HS-5 (cell line): ENCODE results near the gene HOXD11.

Experiments used
- DNase-seq: peaks from one replicate; pipeline ENCODE4 v3.0.0-alpha.2; 2012; ENCODE audit warnings: low read depth

Gene HOXD11

DNA sequence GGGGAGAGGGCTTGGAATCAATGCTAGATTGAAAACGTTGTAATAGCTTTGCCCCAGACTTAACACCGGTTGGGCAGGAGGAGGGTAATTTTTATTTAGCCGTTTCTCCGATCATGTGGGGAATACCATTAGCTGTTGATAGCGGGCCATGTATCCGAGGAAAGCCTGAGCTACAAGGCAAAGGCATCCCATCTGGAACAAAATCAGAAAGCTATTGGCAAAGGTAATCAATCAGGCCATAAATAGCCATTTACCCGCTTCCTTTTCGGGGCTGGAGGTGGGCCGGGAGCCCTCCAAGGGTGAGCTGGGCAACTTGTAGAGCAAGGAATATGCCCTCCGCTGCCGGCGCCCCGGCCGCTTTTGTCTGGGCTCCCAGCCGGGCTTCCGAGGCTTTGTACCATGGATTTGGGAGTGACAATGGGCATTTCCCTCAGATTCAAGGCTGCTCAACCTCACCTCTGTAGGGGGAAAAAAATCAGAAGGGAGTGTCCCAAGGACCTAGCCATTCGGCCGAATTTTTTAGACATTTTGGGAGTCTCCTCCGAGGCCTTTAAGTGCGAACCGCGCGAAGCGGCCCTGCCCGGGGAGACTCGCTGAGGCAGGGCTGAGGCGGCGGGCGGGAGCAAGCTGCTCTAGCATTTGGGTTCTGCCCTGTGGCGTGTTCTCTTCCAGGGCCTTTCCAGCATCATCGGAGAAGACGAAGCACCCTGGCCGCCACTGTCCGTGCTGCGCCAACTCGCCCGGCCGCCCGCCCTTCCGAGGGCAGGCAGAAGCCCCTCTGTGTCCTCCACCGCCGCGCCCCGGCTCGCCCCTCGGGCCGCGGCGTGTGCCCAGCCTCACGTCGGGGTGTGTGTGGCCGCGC is 14.3 kb downstream of the HOXD11 start:
- DNase-seq = no peak

DNA sequence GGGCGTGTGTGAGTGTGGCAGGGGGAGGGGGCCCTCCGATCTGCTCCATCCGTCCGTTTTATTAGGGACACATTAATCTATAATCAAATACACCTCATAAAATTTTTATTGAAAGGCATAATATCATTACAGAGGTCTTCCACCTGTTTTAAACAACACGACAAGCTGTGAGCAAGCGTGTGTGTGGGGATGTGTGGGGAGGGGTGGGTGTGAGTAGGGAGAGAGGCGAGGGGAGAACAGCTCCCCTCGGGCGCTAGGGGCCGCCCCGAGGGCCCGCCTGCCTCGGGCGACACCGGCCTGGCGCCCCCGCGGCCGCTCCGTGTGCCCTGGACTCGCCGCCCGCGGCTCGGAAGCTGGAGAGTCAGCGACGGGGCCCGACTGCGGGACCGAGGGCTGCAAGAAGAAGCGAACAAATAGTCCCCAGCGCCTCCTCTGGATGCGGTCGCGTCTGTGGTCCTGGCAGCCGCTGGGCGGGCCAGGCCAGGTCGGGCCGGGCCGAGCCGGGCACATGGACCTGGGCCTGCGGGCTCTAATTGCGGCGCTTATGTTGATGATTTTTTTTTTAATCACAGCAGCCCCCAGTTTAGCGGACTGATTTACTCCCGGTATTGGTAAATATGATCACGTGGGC is 15.1 kb downstream of the HOXD11 start:
- no peak for DNase-seq

DNA sequence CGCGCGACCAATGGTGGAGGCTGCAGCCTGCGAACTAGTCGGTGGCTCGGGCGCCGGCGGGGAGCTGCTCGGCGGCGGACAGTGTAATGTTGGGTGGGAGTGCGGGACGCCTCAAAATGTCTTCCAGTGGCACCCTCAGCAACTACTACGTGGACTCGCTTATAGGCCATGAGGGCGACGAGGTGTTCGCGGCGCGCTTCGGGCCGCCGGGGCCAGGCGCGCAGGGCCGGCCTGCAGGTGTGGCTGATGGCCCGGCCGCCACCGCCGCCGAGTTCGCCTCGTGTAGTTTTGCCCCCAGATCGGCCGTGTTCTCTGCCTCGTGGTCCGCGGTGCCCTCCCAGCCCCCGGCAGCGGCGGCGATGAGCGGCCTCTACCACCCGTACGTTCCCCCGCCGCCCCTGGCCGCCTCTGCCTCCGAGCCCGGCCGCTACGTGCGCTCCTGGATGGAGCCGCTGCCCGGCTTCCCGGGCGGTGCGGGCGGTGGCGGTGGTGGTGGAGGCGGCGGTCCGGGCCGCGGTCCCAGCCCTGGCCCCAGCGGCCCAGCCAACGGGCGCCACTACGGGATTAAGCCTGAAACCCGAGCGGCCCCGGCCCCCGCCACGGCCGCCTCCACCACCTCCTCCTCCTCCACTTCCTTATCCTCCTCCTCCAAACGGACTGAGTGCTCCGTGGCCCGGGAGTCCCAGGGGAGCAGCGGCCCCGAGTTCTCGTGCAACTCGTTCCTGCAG is 15.8 kb downstream of the HOXD11 start, which contains the start of gene HOXD9:
Gene HOXD9 (plus strand): TSS at position 37 of the 728 bp plus-strand sequence. CDS start 50 bp downstream, at position 87.
- DNase-seq = no peak

DNA sequence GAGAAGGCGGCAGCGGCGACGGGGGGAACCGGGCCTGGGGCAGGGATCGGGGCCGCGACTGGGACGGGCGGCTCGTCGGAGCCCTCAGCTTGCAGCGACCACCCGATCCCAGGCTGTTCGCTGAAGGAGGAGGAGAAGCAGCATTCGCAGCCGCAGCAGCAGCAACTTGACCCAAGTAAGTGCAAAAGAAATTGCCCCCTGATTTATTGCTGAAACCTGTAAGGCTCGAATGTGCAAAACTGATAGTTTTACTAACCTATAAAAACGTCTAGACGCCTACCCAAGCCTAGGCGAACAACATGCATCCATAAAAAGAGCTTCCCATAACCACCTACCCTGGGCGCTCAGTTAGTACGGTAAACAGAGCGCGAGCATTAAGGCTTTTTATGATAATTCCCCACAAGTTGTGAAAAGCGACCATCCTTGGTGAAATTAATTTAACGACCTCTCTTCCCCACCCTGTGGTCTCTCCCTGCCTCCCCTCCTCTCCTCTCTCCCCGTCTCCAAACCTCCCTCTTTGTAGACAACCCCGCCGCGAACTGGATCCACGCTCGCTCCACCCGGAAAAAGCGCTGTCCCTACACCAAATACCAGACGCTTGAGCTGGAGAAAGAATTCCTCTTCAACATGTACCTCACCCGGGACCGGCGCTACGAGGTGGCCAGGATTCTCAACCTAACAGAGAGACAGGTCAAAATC is 16.5 kb downstream of the HOXD11 start:
- no peak for DNase-seq

DNA sequence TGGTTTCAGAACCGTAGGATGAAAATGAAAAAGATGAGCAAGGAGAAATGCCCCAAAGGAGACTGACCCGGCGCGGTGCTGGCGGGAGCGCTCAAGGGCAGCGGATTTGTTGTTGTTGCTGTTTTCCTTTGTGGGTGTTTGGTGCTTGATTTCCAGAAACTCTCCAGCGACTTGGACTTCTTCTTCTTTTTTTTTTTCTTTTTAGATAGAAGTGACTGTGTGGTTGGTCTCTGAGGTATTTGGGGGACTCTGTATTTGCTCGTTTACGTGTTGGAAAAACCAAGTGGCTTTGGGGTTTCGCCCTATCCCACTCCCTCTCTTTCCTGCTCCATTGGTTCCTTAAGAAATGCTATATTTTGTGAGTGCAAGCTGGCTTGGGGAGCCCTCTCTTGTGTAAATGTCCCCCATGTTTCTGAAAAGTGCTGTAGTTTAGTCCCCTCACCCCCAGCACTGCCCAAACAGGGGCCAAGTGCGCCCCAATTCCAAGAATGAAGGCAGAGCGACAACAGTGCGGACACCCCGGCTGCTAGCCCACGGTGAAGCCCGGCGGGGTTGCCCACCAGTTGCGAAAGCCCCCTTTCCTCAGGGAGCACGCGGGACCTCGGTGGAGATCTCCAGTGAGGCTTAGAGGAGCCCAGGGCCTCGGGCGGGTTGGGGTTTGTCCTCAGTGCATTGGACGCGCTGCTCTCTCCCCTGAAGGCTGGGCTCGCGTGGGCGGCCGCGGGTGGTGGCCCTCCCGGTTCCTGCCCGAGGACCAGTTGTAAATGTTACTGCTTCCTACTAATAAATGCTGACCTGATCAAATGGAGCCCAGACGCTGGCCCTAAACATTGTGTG is 17.2 kb downstream of the HOXD11 start:
- DNase-seq = no peak

DNA sequence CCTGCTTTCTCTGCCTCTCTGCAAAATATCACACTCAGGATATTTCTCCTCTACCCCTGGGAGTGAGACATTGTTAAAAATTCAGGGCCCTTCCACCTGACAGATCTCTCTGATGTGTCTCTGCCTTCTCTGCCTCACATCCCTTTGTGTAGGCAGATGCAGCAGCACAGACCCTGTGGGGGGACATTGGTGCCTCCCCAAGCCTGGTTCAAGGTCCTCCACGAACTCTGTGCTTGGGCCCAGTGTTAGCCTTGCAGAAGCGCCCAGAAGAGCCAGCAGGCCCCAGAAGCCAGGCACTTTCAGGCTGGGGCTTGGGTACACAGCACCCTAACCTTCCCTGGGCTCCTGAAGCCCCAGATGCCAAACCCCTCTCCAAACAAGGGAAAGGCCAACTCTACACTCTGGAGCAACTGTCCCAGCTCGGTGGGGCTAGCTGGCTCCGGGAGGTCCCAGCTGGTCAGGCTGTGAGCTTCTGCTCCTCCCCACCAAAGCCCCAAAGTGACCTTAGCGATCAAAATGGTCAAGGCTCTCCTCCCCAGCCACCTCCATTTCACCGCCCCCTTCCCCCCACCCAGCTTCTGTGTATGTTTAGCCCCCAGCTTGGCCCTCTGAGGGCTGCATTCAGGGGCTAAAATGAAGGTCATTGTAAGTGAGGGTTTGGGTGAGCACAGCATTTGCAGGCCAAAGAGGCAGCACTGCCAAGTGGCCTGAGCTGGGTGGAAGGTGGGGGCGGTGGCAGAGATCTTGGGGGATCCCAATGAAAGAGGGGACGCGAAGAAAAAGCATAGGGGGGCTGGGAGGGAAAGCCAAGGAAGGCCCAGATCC is 18.1 kb downstream of the HOXD11 start:
- no peak for DNase-seq

DNA sequence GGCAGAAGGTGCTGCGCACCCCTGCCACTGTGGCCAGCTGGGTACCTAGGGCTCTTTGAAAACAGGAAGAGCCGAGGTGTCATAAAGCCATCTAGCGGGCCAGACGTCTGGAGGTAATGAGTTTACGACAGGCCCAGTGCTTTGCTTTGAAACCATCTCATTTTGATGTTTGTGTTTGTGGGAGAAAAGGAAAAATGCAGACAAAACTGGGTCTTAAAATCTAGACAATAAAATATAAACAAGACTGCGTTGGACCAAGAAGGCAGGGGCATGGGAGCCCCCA is 18.6 kb downstream of the HOXD11 start:
- DNase-seq = no peak

DNA sequence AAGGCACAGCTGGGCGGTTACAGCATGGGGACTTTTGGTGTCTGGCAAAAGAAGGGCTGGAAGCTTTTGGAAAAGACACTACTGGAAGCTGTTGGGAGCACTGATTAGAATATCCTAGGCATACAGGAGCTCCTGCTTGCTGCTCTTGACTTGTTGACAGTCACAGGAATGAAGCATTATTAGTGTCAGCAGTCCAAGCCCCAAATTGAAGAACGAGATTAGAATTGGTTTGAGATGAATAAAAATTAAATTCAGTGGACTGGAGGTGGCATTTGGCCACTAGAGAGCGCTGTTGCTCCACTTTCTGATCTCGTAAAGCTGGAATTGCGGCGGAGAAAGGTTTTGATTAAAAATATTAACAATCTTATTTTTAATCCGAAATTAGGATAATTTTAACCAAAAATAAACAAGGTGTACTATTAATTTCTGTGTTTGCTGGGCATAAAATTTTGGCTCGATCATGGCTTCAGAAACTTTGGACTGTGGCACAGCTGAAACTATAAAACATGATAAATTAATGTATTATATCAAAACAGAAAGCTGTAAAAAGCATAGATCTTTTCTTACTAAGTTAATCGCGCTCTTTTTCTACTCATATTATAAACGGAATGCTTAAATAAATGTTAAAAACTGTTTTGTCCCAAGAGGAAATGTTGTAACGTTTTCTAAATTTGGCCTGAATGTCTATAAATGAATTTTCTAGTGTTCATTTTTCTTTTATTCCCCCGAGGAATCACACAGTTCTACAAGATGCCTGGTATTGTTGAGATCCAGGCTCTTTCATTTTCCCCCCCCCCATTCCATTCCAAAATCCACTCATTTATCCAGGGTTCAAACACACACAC is 20.1 kb downstream of the HOXD11 start:
- DNase-seq = no peak

DNA sequence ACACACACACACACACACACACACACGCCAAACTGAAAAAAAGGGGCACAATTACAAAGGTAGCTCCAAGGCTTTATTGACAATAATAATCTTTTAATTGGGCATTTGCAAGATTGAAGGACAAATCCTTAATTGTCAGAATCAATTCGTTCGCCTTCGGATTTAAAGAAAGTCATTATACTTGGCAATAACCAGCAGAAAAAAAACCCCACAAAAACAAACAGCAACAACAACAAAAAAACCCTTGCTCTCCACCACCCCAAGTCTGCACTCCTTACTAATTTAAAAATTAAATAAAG is 20.6 kb downstream of the HOXD11 start:
- DNase-seq = no peak

DNA sequence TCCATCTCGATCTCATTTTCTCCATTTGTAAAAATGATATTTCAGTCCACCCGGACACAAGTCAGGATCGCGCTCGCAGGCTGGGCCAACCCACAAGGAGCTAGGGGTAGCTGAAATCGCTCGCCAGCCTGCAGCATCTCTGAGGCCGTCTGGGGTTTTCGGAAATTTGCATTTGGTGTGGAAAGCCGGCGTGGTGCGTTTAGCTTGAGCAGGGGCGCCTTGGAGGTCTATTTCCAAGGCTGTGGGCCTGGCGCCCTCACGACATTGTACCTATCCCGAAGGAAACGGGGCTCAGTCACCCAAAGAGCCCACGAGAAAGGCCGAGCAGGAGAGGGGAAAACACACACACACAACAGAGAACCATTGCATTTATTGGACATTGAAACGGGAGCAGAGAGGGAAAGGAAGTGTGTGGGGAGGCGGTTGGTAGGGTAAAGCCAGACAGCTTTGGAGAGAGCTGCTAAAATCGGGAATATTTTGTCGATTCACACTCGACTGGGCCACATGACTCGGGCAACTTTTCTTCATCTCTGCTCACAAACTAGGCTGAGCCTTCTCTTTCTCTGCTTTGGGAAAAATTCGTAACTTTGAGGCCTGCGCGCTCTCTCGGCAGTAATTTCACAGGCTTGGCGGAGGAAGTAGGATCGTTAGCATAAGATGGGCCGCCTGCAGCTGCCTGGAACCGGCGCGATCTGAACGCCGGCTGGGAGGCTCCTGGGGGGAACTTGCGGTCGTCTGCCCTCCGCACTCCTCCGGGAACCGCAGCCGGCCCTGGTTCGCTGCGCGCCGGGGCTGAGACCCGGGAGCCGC is 21.3 kb downstream of the HOXD11 start:
- no peak for DNase-seq

DNA sequence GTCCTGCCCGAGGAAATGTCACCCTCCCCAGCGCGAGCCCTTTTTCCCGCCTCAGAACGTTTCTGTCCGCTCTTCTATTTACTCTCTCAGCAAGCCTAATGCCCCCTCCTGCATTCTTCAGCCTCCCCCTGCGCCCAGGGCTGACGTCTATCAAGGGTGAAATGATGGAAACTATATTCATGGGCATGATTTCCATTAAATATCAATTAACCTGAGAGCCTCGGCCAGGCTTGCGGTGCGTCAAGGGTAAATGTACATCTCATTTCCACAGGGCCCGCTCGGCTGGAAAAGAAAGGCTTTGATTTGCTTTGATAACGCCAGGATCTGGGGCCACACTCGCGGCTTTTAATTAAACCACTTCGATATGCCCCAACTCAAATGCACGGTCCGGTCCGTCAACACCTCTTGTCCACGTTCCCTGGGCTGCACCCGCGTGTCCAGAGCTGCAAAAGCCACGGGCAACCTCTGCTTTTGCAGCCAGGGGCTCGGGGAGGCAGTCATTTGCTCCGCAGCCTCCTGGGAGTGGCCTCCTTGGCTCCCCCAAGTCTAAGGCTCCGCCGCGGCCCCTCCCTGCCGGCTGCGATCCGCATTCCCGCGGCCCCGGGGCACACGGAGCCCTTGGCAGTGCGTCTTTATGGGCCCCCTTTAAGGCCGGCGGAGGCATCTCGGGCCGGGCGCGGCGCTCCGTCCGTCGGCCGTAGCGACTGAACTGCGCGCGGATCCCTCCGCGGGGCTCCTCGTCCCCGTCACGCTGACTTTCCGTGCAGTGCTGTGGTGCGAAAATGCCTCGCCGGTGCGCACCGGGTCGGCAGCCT is 22.1 kb downstream of the HOXD11 start, which contains the start of gene HOXD8:
Gene HOXD8 (plus strand): TSS at position 724 of the 815 bp plus-strand sequence. CDS start 662 bp downstream, outside the sequence.
- DNase-seq = no peak

DNA sequence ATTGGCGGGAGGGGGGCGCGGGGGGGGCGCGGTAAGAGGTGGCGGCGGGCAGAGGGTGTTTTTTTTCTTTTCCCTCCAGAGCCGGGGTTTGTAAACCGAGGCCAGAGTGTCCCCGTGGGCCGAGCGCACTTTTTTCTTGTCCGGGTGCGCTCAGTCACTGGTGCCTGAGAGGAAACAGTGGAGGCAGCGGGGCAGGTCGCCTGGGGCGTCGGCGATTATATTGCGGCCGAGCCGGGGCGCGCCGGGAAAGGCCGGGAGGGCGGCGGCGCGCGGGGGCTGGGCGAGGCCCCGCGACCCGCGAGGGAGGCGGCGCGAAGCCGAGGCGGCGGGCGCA is 22.7 kb downstream of the HOXD11 start:
- no peak for DNase-seq

DNA sequence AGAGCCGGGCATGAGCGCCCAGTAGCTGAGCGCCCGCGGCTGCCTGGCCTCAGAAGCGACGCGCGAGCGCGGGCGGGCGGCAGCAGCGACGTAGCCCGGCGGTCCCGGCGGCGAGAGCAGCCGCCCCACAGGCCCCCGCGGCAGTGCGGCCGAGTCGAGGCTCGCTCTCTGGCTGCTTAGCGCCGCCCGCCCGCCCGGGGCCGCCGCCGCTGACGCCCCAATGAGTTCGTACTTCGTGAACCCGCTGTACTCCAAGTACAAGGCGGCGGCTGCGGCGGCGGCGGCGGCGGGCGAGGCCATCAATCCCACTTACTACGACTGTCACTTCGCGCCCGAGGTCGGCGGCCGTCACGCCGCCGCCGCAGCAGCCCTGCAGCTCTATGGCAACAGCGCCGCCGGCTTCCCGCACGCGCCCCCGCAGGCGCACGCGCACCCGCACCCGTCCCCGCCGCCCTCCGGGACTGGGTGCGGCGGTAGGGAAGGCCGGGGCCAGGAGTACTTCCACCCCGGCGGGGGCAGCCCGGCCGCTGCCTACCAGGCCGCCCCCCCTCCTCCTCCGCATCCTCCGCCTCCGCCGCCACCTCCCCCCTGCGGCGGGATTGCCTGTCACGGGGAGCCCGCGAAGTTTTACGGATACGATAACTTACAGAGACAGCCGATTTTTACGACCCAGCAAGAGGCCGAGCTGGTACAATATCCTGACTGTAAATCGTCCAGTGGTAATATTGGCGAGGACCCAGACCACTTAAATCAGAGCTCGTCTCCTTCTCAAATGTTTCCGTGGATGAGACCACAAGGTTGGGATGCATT is 23.3 kb downstream of the HOXD11 start:
- no peak for DNase-seq

DNA sequence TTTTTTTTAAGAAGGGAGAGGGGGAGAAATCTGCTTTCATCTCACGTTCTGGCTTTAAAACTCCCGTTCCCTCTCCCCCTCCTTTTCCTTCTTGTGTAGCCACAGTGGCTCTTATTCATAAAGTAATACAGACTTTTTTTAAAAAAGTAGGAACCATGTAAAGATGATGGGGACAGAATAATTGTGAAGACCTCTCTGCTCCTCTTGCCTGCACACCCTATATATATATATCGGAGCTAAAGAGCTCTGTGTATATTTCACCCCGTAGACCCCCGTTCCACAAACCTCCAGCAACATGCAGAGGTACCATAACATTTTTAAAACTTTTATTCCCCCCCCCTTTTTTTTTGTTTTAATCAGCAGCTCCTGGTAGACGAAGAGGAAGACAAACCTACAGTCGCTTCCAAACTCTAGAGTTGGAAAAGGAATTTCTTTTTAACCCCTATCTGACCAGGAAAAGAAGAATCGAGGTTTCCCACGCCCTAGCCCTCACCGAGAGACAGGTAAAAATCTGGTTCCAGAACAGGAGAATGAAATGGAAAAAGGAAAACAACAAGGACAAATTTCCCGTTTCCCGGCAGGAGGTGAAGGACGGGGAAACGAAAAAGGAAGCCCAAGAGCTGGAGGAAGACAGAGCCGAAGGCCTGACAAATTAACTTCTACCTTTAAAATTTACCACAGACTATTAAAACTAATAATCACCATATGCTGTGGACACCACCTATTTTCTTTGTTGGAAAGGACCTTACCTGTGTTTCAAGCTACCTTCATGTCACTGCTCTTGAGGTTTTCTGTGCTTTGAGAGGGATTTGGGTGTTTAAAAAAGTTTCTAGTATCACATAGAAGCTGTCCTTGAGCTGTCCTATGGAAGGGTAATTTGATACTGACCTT is 24.1 kb downstream of the HOXD11 start:
- no peak for DNase-seq

DNA sequence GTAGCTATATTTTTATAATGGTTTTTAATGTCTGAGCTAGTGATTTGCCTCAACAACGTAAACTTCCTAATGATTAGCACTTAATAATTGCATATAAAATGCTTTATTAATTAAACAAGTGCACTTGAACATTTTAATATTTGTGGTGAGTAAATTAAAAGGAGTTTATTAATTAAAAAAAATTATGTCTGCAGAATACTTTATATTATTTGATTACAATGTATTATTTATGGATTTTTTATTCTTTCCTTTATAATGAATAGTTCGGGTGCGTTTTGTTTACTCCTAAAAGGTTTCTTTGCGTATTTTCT is 24.7 kb downstream of the HOXD11 start:
- no peak for DNase-seq
